ENCODE results near the gene CIAO2A. TPM values are rescaled to one million over a fixed set of nuclear protein-coding genes. Genes with fewer than 3 reads are reported as not detected.

The CIAO2A gene
- total RNA-seq, 6 experiments from 2014 or later, result 84.2 to 186 (median 126) TPM

GRCh38 chr15:64138331-64138941 lies 44.8 kb upstream of the CIAO2A start:
- WGBS (ENCODE audit: insufficient coverage, low coverage, low lambda C conversion rate, missing lambda C conversion rate), result 87% methylated on average over 3 of the region's 4 CpGs
- Histone ChIP-seq H3K9me3 (no peaks in the 10 kb centered on the region), H3K27me3 (no peaks in the 10 kb centered on the region), H3K4me1 (no peaks in the 10 kb centered on the region), H3K36me3 (peaks cover 6 to 75% (median 32%) of the 10 kb centered on the region in 4 donors), H3K4me3 (no peak overlapping the region), H3K27ac (no peak overlapping the region)
- no peak for TF ChIP-seq CTCF (IDR thresholded peaks at IDR 0.05)
- DNase-seq (no peak), ATAC-seq (no peak)
- intact Hi-C loops (cut with DNase I), result no loop called here

GRCh38 chr15:64137226-64137833 lies 43.7 kb upstream of the CIAO2A start:
- intact Hi-C loops (cut with DNase I), result no loop called here
- Histone ChIP-seq H3K27me3 (no peaks in the 10 kb centered on the region), H3K36me3 (peaks cover 6 to 81% (median 37%) of the 10 kb centered on the region in 4 donors), H3K27ac (no peak overlapping the region), H3K4me3 (no peak overlapping the region), H3K4me1 (no peaks in the 10 kb centered on the region), H3K9me3 (no peaks in the 10 kb centered on the region)
- WGBS (ENCODE audit: insufficient coverage, low coverage, low lambda C conversion rate, missing lambda C conversion rate), result 67% methylated on average over 6 of the region's 8 CpGs
- TF ChIP-seq CTCF (IDR thresholded peaks at IDR 0.05) (no peak), POLR2A (IDR thresholded peaks at IDR 0.05) (no peak)
- ATAC-seq, result peak; percentile 50 to 59 (median 55)
- peak in 1 of 3 donors; percentile 45 for DNase-seq

- Histone ChIP-seq H3K4me3 (no peak overlapping the region), H3K4me1 (no peaks in the 10 kb centered on the region), H3K27ac (no peak overlapping the region), H3K36me3 (peaks cover 9 to 87% (median 45%) of the 10 kb centered on the region in 4 donors), H3K9me3 (no peaks in the 10 kb centered on the region), H3K27me3 (no peaks in the 10 kb centered on the region)
- intact Hi-C loops (cut with DNase I), result no loop called here
- ATAC-seq (no peak), DNase-seq (no peak)
- WGBS (ENCODE audit: insufficient coverage, low coverage, low lambda C conversion rate, missing lambda C conversion rate), result 90% methylated on average over 3 of the region's 7 CpGs
- TF ChIP-seq POLR2A (IDR thresholded peaks at IDR 0.05) (no peak), CTCF (IDR thresholded peaks at IDR 0.05) (no peak)
These were observed 42.7 kb upstream of the CIAO2A start for GRCh38 chr15:64136347-64136746.

GRCh38 chr15:64134345-64134829 lies 40.7 kb upstream of the CIAO2A start:
- peaks cover 19 to 96% (median 60%) of the 10 kb centered on the region in 4 donors for H3K36me3 ChIP-seq

More at GRCh38 chr15:64134345-64134829, 40.7 kb upstream of the CIAO2A start:
- no peak overlapping the region for H3K27ac ChIP-seq
- no peak overlapping the region for H3K4me3 ChIP-seq
- intact Hi-C loops (cut with DNase I), result no loop called here
- DNase-seq (peak in 2 of 3 donors; percentile 55 to 68), ATAC-seq (peak; percentile 15 to 54 (median 38))
- no peaks in the 10 kb centered on the region for H3K4me1 ChIP-seq
- no peaks in the 10 kb centered on the region for H3K9me3 ChIP-seq
- WGBS (ENCODE audit: insufficient coverage, low coverage, low lambda C conversion rate, missing lambda C conversion rate), result 87% methylated on average over 3 of the region's 9 CpGs
- no peak for TF ChIP-seq CTCF (IDR thresholded peaks at IDR 0.05)
- no peak for TF ChIP-seq POLR2A (IDR thresholded peaks at IDR 0.05)
- no peaks in the 10 kb centered on the region for H3K27me3 ChIP-seq
